GM12872 (cell line): ENCODE results near the gene METTL1.

Source experiments
- TF ChIP-seq, protein P1 (sequence below): IDR thresholded peaks from 3 replicates; pipeline ENCODE4 v1.5.1; 2011; ENCODE audit warnings: low read depth, mild to moderate bottlenecking, low read length, moderate library complexity; ENCODE audit not compliant: insufficient read depth

METTL1 gene

DNA sequence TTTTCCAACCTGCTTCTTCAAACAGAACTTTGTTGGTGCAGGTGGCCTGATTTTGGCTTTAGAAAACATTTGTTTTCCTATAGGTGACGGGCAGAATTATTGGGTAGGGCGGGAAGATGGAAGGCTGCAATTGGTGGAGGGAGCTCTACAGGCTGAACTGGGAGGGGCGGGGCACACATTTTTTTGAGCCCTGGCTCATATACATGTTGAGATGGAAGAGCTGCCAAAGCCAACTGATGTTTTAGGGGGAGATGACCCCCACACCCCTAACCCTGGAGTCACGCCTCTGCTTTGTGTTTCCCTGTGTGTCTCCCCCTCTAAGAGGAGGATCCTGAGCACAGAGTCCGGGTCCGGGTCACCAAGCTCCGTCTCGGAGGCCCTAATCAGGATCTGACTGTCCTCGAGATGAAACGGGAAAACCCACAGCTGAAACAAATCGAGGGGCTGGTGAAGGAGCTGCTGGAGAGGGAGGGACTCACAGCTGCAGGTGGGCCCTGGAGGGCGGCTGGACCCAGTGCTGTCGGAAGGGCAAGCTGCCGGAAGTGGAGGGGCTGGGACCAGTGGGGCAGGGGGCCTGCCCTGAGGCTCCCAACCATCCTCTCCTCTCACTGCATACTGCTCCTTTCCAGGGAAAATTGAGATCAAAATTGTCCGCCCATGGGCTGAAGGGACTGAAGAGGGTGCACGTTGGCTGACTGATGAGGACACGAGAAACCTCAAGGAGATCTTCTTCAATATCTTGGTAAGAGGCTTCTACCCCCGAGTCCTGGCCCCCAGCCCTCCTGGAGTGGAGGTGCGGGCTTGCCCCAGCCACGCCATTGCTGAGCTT lies 51.9 kb downstream of the METTL1 start:
- TF ChIP-seq, protein P1, sequence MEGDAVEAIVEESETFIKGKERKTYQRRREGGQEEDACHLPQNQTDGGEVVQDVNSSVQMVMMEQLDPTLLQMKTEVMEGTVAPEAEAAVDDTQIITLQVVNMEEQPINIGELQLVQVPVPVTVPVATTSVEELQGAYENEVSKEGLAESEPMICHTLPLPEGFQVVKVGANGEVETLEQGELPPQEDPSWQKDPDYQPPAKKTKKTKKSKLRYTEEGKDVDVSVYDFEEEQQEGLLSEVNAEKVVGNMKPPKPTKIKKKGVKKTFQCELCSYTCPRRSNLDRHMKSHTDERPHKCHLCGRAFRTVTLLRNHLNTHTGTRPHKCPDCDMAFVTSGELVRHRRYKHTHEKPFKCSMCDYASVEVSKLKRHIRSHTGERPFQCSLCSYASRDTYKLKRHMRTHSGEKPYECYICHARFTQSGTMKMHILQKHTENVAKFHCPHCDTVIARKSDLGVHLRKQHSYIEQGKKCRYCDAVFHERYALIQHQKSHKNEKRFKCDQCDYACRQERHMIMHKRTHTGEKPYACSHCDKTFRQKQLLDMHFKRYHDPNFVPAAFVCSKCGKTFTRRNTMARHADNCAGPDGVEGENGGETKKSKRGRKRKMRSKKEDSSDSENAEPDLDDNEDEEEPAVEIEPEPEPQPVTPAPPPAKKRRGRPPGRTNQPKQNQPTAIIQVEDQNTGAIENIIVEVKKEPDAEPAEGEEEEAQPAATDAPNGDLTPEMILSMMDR = no peak

DNA sequence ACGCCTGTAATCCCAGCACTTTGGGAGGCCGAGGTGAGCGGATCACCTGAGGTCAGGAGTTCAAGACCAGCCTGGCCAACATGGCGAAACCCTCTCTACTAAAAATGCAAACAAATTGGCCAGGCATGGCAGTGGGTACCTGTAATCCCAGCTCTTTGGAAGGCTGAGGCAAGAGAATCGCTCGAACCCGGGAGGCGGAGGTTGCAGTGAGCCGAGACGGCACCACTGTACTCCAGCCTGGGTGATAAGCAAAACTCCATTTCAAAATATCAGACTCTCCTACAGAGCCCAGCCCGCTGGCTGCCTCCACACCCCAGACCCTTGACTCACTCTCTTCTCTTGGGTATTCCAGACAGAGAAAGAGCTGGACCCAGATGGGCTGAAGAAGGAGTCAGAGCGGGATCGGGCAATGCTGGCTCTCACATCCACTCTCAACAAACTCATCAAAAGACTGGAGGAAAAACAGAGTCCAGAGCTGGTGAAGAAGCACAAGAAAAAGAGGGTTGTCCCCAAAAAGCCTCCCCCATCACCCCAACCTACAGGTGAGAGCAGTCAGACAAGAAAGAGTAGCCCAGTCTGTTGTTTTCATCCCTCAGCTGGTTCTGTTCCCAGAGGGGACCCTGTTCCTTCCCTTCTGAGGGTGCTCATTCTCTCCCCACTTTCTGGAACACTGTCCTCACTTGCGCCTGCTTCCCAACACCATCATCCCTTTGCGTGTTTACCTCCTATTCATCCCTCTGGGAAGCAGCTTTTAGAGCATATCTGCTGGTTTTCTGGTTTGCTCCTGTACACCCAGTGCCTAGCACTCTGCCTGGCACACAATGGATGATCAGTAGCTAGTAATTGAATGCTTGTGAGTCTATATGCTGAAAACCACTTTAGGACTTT lies 53.0 kb downstream of the METTL1 start:
- TF ChIP-seq, protein P1 = no peak
